Keratinocyte (primary cell): Measurements from ENCODE around the gene DLG2. TPM values are rescaled to one million over a fixed set of nuclear protein-coding genes. Genes with fewer than 3 reads are reported as not detected.

Source experiments
- DNase-seq: peaks from one replicate; pipeline ENCODE4 v3.0.0-alpha.2; 2011; ENCODE audit warnings: low read depth, missing footprints, low spot score
- FAIRE-seq: peaks from 2 replicates; lab custom pipeline; 2011; peaks lifted over from hg19 to GRCh38; lab: Jason Lieb, UNC
- H2AFZ ChIP-seq: 2 replicates; pipeline ENCODE4 v1.6.0; 2012; ENCODE audit warnings: low read length, control low read depth, inconsistent platforms; ENCODE audit not compliant: control insufficient read depth
- H3K27ac ChIP-seq: 2 replicates; pipeline ENCODE4 v1.5.1; 2011; ENCODE audit warnings: low read length; ENCODE audit not compliant: control insufficient read depth, insufficient read depth
- H3K27me3 ChIP-seq: 3 replicates; pipeline ENCODE4 v1.6.0; 2011; ENCODE audit warnings: low read length; ENCODE audit not compliant: control insufficient read depth, insufficient read depth; ENCODE audit errors: extremely low read depth
- H3K36me3 ChIP-seq, 2 experiments: 2 replicates in 1 of 2; 3 replicates in 1 of 2; pipeline ENCODE4 v1.5.1; 2011; ENCODE audit warnings: low read length in 2 of 2, mild to moderate bottlenecking in 1 of 2; ENCODE audit not compliant: control insufficient read depth in 2 of 2, insufficient read depth in 2 of 2; ENCODE audit errors: extremely low read depth in 1 of 2
- H3K4me1 ChIP-seq: 3 replicates; pipeline ENCODE4 v1.5.1; 2011; ENCODE audit warnings: low read length; ENCODE audit not compliant: control insufficient read depth, insufficient read depth; ENCODE audit errors: extremely low read depth
- H3K4me2 ChIP-seq: 3 replicates; pipeline ENCODE4 v1.6.0; 2011; ENCODE audit warnings: low read depth, low read length; ENCODE audit not compliant: control insufficient read depth, insufficient read depth; ENCODE audit errors: extremely low read depth
- H3K4me3 ChIP-seq, 3 experiments: fragments of 200-600 bp in 1 of 3; sonication (generic) in 1 of 3; 2 replicates in 2 of 3; 3 replicates in 1 of 3; pipeline ENCODE4 v1.5.1; 2011 to 2016; ENCODE audit warnings: low read length in 3 of 3, mild to moderate bottlenecking in 3 of 3, control low read depth in 2 of 3, inconsistent platforms in 1 of 3, low read depth in 1 of 3, mixed read lengths in 1 of 3, mixed run types in 1 of 3, moderate library complexity in 1 of 3; ENCODE audit not compliant: control insufficient read depth in 2 of 3, insufficient read depth in 2 of 3; ENCODE audit errors: extremely low read depth in 1 of 3
- H3K79me2 ChIP-seq: 2 replicates; pipeline ENCODE4 v1.6.0; 2012; ENCODE audit warnings: low read length; ENCODE audit not compliant: control insufficient read depth, insufficient read depth
- H3K9ac ChIP-seq: 3 replicates; pipeline ENCODE4 v1.6.0; 2011; ENCODE audit warnings: low read length; ENCODE audit not compliant: control insufficient read depth, insufficient read depth; ENCODE audit errors: extremely low read depth
- H3K9me1 ChIP-seq: 3 replicates; pipeline ENCODE4 v1.6.0; 2011; ENCODE audit warnings: low read length; ENCODE audit not compliant: control insufficient read depth, insufficient read depth; ENCODE audit errors: extremely low read depth
- H3K9me3 ChIP-seq: 2 replicates; pipeline ENCODE4 v1.5.1; 2012; ENCODE audit warnings: low read depth, low read length; ENCODE audit not compliant: control insufficient read depth
- H4K20me1 ChIP-seq: 3 replicates; pipeline ENCODE4 v1.6.0; 2011; ENCODE audit warnings: low read length; ENCODE audit not compliant: control insufficient read depth, insufficient read depth; ENCODE audit errors: extremely low read depth
- EZH2 ChIP-seq: IDR thresholded peaks from one replicate; pipeline ENCODE4 v1.6.1; 2012; ENCODE audit warnings: inconsistent platforms, mild to moderate bottlenecking, low read length, moderate library complexity
- dilution Hi-C: fragments of 300-500 bp; cut with MboI; formaldehyde crosslinking; loops from one replicate; pipeline ENCODE4 v1.7.0; 2020; ENCODE audit warnings: low sequenced_read_pairs; ENCODE audit not compliant: extremely low pct_ligation_motif_present
- polyA plus RNA-seq, 5 experiments: library from polyadenylated mRNA; depleted of rRNA in 3 of 5; stranded (reverse) in 3 of 5; stranded (forward) in 1 of 5; unstranded in 1 of 5; fragments of >200 nt; gene quantifications; 1 replicate in 1 of 5; 2 replicates in 3 of 5; 3 replicates in 1 of 5; pipeline versions ENCODE4 v1.2.1 to v1.2.3, GENCODE V29; 2011 to 2012; ENCODE audit warnings: missing spikeins in 2 of 5, low read depth in 1 of 5, low replicate concordance in 1 of 5
- TF ChIP-seq, protein P1 (sequence below), 3 experiments: IDR thresholded peaks in 1 of 3; conservative IDR thresholded peaks in 1 of 3; optimal IDR thresholded peaks in 1 of 3; 2 replicates in 2 of 3; 3 replicates in 1 of 3; pipeline versions ENCODE3 to v1.5.1; 2011; ENCODE audit warnings: low read length in 3 of 3, mild to moderate bottlenecking in 3 of 3, moderate library complexity in 2 of 3, control low read depth in 1 of 3, inconsistent platforms in 1 of 3; ENCODE audit not compliant: insufficient read depth in 2 of 3; ENCODE audit errors: extremely low read depth in 1 of 3

The DLG2 gene
- polyA plus RNA-seq, 1 donor (not counting 4 experiments of a cell fraction or from before 2014, with no cell fraction given), result 0.55 TPM

DNA sequence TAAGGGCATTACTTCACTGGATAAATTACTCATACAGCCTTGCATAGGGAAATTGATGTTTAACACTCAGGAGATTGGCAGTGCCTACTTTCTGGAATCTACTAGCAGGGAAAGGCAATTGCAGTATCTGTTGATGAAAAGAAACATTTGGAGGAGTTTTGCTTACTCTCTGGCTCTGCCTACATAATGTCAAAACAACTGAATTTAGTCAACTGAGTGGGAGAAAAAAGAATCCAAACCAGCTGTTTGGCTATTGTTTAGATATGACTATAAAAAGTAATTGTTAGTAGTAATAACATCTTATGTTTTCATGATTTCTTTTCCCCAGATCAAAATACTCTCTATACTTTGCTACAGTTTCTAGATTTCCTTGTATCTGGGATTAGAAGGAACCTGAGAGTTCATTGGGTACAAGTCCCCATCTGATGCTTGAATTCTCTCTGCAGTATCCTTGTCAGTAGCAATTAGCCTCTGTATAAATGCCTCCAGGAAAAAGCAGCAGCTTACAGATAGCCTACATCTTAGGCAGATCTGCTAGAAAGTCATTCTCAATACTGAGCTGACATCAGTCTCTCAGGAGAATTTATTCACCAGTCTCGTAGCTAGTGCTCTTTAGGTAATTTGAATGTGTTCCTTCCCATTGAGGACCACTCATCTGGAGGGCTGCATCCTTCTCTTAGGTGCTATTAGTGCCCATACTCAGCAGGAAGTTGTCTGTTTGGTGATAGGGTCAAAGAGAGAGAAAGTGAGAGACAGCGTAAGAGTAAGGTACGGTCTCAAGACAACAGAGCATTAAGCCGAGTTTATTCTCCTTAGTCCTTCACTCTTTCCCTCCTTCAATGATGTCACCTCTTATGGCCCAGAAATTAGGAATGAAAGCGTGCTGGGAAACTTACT lies 2155.1 kb downstream of the DLG2 start:
- Histone ChIP-seq H3K4me3 (no peak overlapping the region), H3K4me1 (no peaks in the 10 kb centered on the region), H4K20me1 (no peaks in the 10 kb centered on the region), H2AFZ (no peak overlapping the region), H3K9me3 (no peaks in the 10 kb centered on the region), H3K79me2 (no peaks in the 10 kb centered on the region), H3K36me3 (no peaks in the 10 kb centered on the region), H3K27me3 (no peaks in the 10 kb centered on the region), H3K27ac (no peak overlapping the region), H3K4me2 (no peak overlapping the region), H3K9ac (no peak overlapping the region), H3K9me1 (no peaks in the 10 kb centered on the region)
- no peak for FAIRE-seq
- no peak for DNase-seq
- dilution Hi-C loops, result no loop called here
- TF ChIP-seq EZH2, result no peak
- TF ChIP-seq, protein P1, sequence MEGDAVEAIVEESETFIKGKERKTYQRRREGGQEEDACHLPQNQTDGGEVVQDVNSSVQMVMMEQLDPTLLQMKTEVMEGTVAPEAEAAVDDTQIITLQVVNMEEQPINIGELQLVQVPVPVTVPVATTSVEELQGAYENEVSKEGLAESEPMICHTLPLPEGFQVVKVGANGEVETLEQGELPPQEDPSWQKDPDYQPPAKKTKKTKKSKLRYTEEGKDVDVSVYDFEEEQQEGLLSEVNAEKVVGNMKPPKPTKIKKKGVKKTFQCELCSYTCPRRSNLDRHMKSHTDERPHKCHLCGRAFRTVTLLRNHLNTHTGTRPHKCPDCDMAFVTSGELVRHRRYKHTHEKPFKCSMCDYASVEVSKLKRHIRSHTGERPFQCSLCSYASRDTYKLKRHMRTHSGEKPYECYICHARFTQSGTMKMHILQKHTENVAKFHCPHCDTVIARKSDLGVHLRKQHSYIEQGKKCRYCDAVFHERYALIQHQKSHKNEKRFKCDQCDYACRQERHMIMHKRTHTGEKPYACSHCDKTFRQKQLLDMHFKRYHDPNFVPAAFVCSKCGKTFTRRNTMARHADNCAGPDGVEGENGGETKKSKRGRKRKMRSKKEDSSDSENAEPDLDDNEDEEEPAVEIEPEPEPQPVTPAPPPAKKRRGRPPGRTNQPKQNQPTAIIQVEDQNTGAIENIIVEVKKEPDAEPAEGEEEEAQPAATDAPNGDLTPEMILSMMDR (optimal IDR thresholded peaks at IDR 0.05 in 1 of 3, IDR thresholded peaks at IDR 0.05 in 1 of 3, conservative IDR thresholded peaks at IDR 0.05 in 1 of 3; ENCODE audit: extremely low read depth in 1 of 3, insufficient read depth in 2 of 3, low read length in 3 of 3), result no peak

DNA sequence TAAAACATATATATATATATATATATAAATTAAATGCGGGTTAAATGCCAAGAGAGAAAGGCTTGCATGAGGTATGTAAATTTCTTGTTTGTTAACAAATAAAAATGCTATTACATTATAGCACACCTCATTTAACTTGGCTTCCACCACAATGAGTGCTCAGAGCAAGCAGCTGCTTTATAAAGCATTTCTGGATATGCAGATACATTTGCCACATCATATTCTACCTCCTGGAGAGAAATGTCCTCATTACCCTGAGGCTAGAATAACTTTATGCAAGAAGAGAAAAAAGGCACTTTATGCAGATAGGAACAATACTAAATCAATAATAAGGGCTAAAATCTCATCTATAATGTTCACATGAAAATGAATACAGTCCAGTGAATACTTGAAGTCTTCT lies 2159.3 kb downstream of the DLG2 start:
- H3K79me2 ChIP-seq, result no peaks in the 10 kb centered on the region
- no peaks in the 10 kb centered on the region for H3K4me1 ChIP-seq
- TF ChIP-seq EZH2, result no peak
- TF ChIP-seq, protein P1 (optimal IDR thresholded peaks at IDR 0.05 in 1 of 3, IDR thresholded peaks at IDR 0.05 in 1 of 3, conservative IDR thresholded peaks at IDR 0.05 in 1 of 3; ENCODE audit: extremely low read depth in 1 of 3, insufficient read depth in 2 of 3, low read length in 3 of 3), result no peak
- H2AFZ ChIP-seq, result no peak overlapping the region
- no peak for FAIRE-seq
- H3K9ac ChIP-seq, result no peak overlapping the region
- no peak overlapping the region for H3K4me3 ChIP-seq
- no peaks in the 10 kb centered on the region for H3K27me3 ChIP-seq
- no peaks in the 10 kb centered on the region for H3K36me3 ChIP-seq
- no peaks in the 10 kb centered on the region for H3K9me1 ChIP-seq
- H3K9me3 ChIP-seq, result no peaks in the 10 kb centered on the region
- H3K27ac ChIP-seq, result no peak overlapping the region
- dilution Hi-C loops, result no loop called here
- no peak for DNase-seq
- H4K20me1 ChIP-seq, result no peaks in the 10 kb centered on the region
- H3K4me2 ChIP-seq, result no peak overlapping the region
